Neuronal stem cell (in vitro differentiated cells): Measurements from ENCODE around the gene NAGPA.

Experiments used
- DNase-seq: peaks from one replicate; pipeline ENCODE4 v3.0.0-alpha.2; 2013; ENCODE audit warnings: low spot score
- H2AFZ ChIP-seq: one replicate; pipeline ENCODE4 v1.6.1; 2013; ENCODE audit warnings: mild to moderate bottlenecking, low read length, inconsistent platforms
- H2AK5ac ChIP-seq: 2 replicates; pipeline ENCODE4 v1.6.1; 2013; ENCODE audit warnings: low read depth, mild to moderate bottlenecking, inconsistent platforms, low read length, moderate library complexity, mixed read lengths
- H2BK120ac ChIP-seq: 2 replicates; pipeline ENCODE4 v1.6.1; 2013; ENCODE audit warnings: low read depth, mild to moderate bottlenecking, inconsistent platforms, low read length, moderate library complexity, mixed read lengths
- H2BK12ac ChIP-seq: one replicate; pipeline ENCODE4 v1.6.1; 2013; ENCODE audit warnings: low read length, inconsistent platforms
- H2BK15ac ChIP-seq: 2 replicates; pipeline ENCODE4 v1.6.1; 2013; ENCODE audit warnings: mild to moderate bottlenecking, low read length, inconsistent platforms, mixed read lengths
- H2BK5ac ChIP-seq: one replicate; pipeline ENCODE4 v1.6.1; 2013; ENCODE audit warnings: inconsistent platforms, mild to moderate bottlenecking, low read length, moderate library complexity
- H3K14ac ChIP-seq: one replicate; pipeline ENCODE4 v1.6.1; 2013; ENCODE audit warnings: low read length, inconsistent platforms
- H3K18ac ChIP-seq: 2 replicates; pipeline ENCODE4 v1.6.1; 2013; ENCODE audit warnings: low read length, inconsistent platforms
- H3K23ac ChIP-seq: 2 replicates; pipeline ENCODE4 v1.6.1; 2013; ENCODE audit warnings: low read depth, mild to moderate bottlenecking, mixed read lengths, low read length, inconsistent platforms; ENCODE audit not compliant: poor library complexity
- H3K27ac ChIP-seq: replicated peaks from 3 replicates; pipeline ENCODE4 v1.5.1; 2013; ENCODE audit warnings: low read length, inconsistent platforms
- H3K27me3 ChIP-seq, 3 experiments: 2 replicates each; pipeline ENCODE4 v1.6.1; 2013; ENCODE audit warnings: low read length in 3 of 3, mild to moderate bottlenecking in 2 of 3, inconsistent platforms in 1 of 3, low read depth in 1 of 3, mixed read lengths in 1 of 3, moderate library complexity in 1 of 3; ENCODE audit not compliant: control insufficient read depth in 3 of 3, insufficient read depth in 3 of 3
- H3K36me3 ChIP-seq, 2 donors: replicated peaks in 1 of 2; 2 replicates each; pipeline ENCODE4 v1.6.1; 2013; ENCODE audit warnings: low read length in 2 of 2; ENCODE audit not compliant: control insufficient read depth in 2 of 2, insufficient read depth in 2 of 2
- H3K4ac ChIP-seq: 2 replicates; pipeline ENCODE4 v1.6.1; 2013; ENCODE audit warnings: inconsistent platforms, mild to moderate bottlenecking, low read length, moderate library complexity
- H3K4me1 ChIP-seq, 2 donors: 1 replicate in 1 of 2; 2 replicates in 1 of 2; pipeline ENCODE4 v1.6.1; 2013; ENCODE audit warnings: low read length in 2 of 2, low read depth in 1 of 2; ENCODE audit not compliant: control insufficient read depth in 2 of 2, insufficient read depth in 1 of 2
- H3K4me2 ChIP-seq: one replicate; pipeline ENCODE4 v1.6.1; 2013; ENCODE audit warnings: mild to moderate bottlenecking, low read length, inconsistent platforms; ENCODE audit not compliant: insufficient read depth, poor library complexity, severe bottlenecking
- H3K4me3 ChIP-seq, 2 donors: 2 replicates each; pipeline ENCODE4 v1.5.1; 2013; ENCODE audit warnings: low read length in 2 of 2, mild to moderate bottlenecking in 2 of 2, inconsistent platforms in 1 of 2, moderate library complexity in 1 of 2
- H3K79me1 ChIP-seq: one replicate; pipeline ENCODE4 v1.6.1; 2013; ENCODE audit warnings: low read depth, mild to moderate bottlenecking, inconsistent platforms, low read length, moderate library complexity
- H3K9ac ChIP-seq: one replicate; pipeline ENCODE4 v1.6.1; 2013; ENCODE audit warnings: mild to moderate bottlenecking, low read depth, low read length, inconsistent platforms; ENCODE audit not compliant: poor library complexity
- H3K9me3 ChIP-seq, 2 donors: replicated peaks in 1 of 2; 2 replicates each; pipeline versions ENCODE3 to v1.6.1; 2013; ENCODE audit warnings: low read length in 2 of 2, mild to moderate bottlenecking in 2 of 2, inconsistent platforms in 1 of 2, low read depth in 1 of 2, mixed read lengths in 1 of 2, moderate library complexity in 1 of 2; ENCODE audit not compliant: control insufficient read depth in 2 of 2, insufficient read depth in 1 of 2
- H4K8ac ChIP-seq: one replicate; pipeline ENCODE4 v1.6.1; 2013; ENCODE audit warnings: low read depth, mild to moderate bottlenecking, inconsistent platforms, low read length, moderate library complexity
- H4K91ac ChIP-seq: one replicate; pipeline ENCODE4 v1.6.1; 2013; ENCODE audit warnings: low read length, low read depth, mild to moderate bottlenecking, inconsistent platforms; ENCODE audit not compliant: poor library complexity
- whole genome bisulfite sequencing, 2 donors: extraction: QIAGEN DNeasy Blood & Tissue Kit; methylation state at CpG; one replicate each; pipeline ENCODE4 v1.1.7; 2013; ENCODE audit warnings: missing lambda C conversion rate in 2 of 2, mixed read lengths in 1 of 2; ENCODE audit not compliant: insufficient read length in 2 of 2, insufficient replicate concordance in 1 of 2; ENCODE audit errors: extremely low coverage in 2 of 2; 5-methylcytosine and 5-hydroxymethylcytosine counted together

The NAGPA gene

DNA sequence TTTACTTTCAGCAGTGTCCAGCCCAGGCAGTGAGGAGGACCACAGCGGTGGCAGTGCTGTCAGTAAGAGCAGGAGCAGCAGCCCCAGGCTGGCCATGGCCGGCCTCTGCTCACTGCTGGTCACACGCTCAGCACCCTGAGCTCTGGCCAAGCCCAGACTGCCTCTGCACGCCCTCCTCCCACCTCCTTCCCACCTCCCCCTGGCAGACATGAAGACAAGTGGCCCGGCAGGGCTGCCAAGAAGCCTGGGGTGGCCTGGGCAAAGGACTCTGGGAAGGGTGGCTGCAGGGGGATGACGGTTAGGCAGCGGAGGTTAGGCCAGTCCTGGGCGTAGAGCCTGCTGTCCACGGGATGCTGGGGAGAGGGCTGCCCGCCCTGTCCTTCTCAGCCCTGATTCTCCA lies 32.1 kb upstream of the NAGPA start, which contains the start of gene C16orf89:
Gene C16orf89, minus strand, starts transcription at position 144 of the 400 bp plus-strand sequence. Its CDS starts 48 bp downstream, at position 96.
- Histone ChIP-seq H2AK5ac (peak within 1 kb of the TSS; percentile 89), H4K91ac (no peak within 1 kb of the TSS), H3K9me3 (no peaks in the 10 kb centered on the region), H3K4me1 (peaks cover 0 to 3% of the 10 kb centered on the region in 2 donors), H3K36me3 (no peaks in the 10 kb centered on the region), H3K18ac (no peak within 1 kb of the TSS), H2BK120ac (no peak within 1 kb of the TSS), H2BK15ac (peak within 1 kb of the TSS; percentile 67), H3K79me1 (peaks cover 1% of the 10 kb centered on the region), H2BK12ac (peak within 1 kb of the TSS; percentile 96), H4K8ac (peak within 1 kb of the TSS; percentile 78), H2BK5ac (peak within 1 kb of the TSS; percentile 58), H3K4me2 (no peak within 1 kb of the TSS), H3K23ac (peak within 1 kb of the TSS; percentile 90), H3K27ac (no peak within 1 kb of the TSS), H3K9ac (peak within 1 kb of the TSS; percentile 76), H3K4me3 (no peak within 1 kb of the TSS), H3K4ac (peak within 1 kb of the TSS; percentile 18), H3K27me3 (peaks cover 0 to 29% (median 2%) of the 10 kb centered on the region in 3 experiments), H3K14ac (peak within 1 kb of the TSS; percentile 66), H2AFZ (peak within 1 kb of the TSS; percentile 84)
- no peak for DNase-seq
- no CpG with 5 or more reads among the region's 10 CpGs for WGBS, 2 donors

DNA sequence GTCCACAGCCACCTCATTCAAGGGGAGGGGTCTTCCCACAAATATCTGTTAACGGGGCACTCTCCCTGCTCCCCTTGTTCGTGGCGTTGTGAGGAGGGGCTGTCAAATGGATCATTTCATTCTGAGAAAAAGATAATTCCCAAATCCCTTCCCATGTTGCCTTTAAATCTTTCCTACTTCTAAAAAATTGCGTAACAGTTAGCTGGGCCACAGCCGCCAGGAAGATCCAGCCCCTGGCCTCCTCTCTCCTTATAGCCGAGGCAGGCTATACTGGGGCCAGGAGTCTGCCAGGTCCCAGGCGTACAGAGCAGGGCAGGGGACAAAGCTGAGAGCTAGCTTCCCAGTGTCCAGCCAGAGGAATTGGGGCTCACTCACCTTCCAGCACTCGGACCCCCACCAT lies 31.6 kb upstream of the NAGPA start:
- Histone ChIP-seq H2BK12ac (peak overlapping the region; percentile 96), H3K4me3 (no peak overlapping the region), H3K9ac (peak overlapping the region; percentile 44), H3K14ac (no peak overlapping the region), H3K36me3 (no peaks in the 10 kb centered on the region), H2AK5ac (peak overlapping the region; percentile 89), H3K9me3 (no peaks in the 10 kb centered on the region), H3K18ac (no peak overlapping the region), H2BK120ac (no peak overlapping the region), H3K27ac (no peak overlapping the region), H2BK5ac (no peak overlapping the region), H4K8ac (peak overlapping the region; percentile 58), H4K91ac (no peak overlapping the region), H3K4me2 (no peak overlapping the region), H2BK15ac (peak overlapping the region; percentile 67), H3K4me1 (peaks cover 0 to 3% of the 10 kb centered on the region in 2 donors), H3K79me1 (peaks cover 1% of the 10 kb centered on the region), H3K23ac (no peak overlapping the region), H3K4ac (no peak overlapping the region), H3K27me3 (peaks cover 0 to 29% (median 2%) of the 10 kb centered on the region in 3 experiments), H2AFZ (peak overlapping the region; percentile 84)
- no CpG with 5 or more reads among the region's 8 CpGs for WGBS, 2 donors
- DNase-seq, result no peak

DNA sequence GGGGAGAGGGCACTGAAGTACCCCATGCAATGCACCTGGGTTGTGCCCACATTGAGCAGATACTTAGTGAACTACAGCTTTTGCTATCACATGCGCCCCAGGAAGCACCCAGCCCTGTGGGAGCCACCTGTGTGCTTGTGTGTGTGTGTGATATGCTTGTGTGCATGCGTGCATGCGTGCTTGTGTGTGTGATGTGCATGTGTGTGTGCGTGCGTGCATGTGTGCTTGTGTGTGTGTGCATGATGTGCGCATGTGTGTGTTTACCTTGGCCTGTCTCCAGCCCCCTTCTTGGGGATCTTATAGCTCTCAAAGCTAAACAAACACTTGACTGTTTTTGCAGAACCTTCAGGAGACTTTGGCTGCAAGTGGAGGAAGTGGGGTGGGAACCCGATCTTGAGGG lies 31.2 kb upstream of the NAGPA start:
- Histone ChIP-seq H3K27me3 (peaks cover 0 to 29% (median 2%) of the 10 kb centered on the region in 3 experiments), H3K4me2 (no peak overlapping the region), H2BK15ac (no peak overlapping the region), H2BK120ac (no peak overlapping the region), H2AFZ (peak overlapping the region; percentile 84), H3K14ac (no peak overlapping the region), H3K4me1 (peaks cover 0 to 3% of the 10 kb centered on the region in 2 donors), H3K27ac (no peak overlapping the region), H3K9ac (peak overlapping the region; percentile 76), H3K79me1 (peaks cover 1% of the 10 kb centered on the region), H3K36me3 (no peaks in the 10 kb centered on the region), H3K4me3 (no peak overlapping the region), H2BK12ac (peak overlapping the region; percentile 87), H4K8ac (peak overlapping the region; percentile 78), H3K18ac (no peak overlapping the region), H3K4ac (no peak overlapping the region), H2BK5ac (no peak overlapping the region), H3K23ac (no peak overlapping the region), H3K9me3 (no peaks in the 10 kb centered on the region), H2AK5ac (no peak overlapping the region), H4K91ac (no peak overlapping the region)
- DNase-seq, result no peak
- no CpG with 5 or more reads among the region's 7 CpGs for WGBS, 2 donors

DNA sequence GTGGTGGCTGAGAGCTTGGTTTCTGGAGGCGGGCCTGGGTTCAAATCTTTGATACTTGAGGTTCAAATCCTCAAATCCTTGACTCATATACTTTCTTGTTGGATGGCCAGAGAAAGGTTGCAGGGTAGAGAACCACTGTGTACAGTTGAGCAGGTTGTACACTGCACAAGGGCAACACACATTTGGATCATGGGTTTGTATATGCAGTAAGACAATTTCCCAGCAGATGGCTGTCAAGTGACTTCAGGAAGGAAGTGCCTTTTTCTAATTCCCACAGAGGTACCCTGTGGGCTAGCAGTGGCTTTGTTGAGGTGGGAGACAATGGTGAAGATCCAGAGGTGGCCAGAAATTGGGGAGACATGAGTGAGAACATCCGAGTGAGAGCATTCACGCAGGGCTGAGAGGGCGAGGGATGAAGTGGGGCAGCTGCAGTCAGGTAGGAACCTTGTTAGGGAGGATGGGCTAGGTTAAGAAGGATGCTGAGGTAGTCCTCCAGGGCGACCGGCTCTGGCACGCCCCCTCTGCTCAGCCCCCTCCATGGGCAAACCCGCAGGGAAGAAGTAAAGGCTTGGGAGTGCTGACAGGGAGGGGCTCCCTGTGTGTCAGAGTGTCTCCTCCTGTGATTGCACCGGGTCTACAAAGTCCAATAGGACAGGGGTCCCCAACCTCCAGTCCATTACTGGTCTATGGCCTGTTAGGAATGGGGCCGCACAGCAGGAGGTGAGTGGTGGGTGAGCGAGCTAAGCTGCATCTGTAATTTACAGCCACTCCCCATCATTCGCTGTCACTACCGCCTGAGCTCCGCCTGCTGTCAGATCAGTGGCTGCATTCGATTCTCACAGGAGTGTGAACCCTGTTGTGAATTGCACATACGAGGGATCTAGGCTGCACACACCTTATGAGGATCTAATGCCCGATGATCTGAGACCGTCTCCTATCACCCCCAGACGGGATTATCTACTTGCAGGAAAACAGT lies 29.3 kb upstream of the NAGPA start:
- no peak overlapping the region for H3K9ac ChIP-seq
- no peaks in the 10 kb centered on the region for H3K36me3 ChIP-seq
- H3K4me1 ChIP-seq, result peaks cover 5 to 8% of the 10 kb centered on the region in 2 donors
- H3K23ac ChIP-seq, result no peak overlapping the region
- no CpG with 5 or more reads among the region's 19 CpGs for WGBS, 2 donors
- no peak overlapping the region for H2BK5ac ChIP-seq
- no peak overlapping the region for H2BK15ac ChIP-seq
- no peak overlapping the region for H2BK12ac ChIP-seq
- no peak overlapping the region for H2BK120ac ChIP-seq
- no peak for DNase-seq
- H3K4me3 ChIP-seq, result no peak overlapping the region
- H3K27me3 ChIP-seq, result peaks cover 0 to 29% (median 2%) of the 10 kb centered on the region in 3 experiments
- no peak overlapping the region for H2AK5ac ChIP-seq
- H3K18ac ChIP-seq, result no peak overlapping the region
- H4K8ac ChIP-seq, result no peak overlapping the region
- no peak overlapping the region for H2AFZ ChIP-seq
- H3K4me2 ChIP-seq, result no peak overlapping the region
- H3K9me3 ChIP-seq, result no peaks in the 10 kb centered on the region
- no peak overlapping the region for H4K91ac ChIP-seq
- H3K79me1 ChIP-seq, result peaks cover 1% of the 10 kb centered on the region
- no peak overlapping the region for H3K14ac ChIP-seq
- H3K4ac ChIP-seq, result no peak overlapping the region
- no peak overlapping the region for H3K27ac ChIP-seq
